NCI-H1694 (cell line): Measurements from ENCODE around the gene LRRC47.

Experiments
- DNase-seq: peaks from one replicate; lab custom pipeline; 2025; lab: John Stamatoyannopoulos, UW

Gene LRRC47

GRCh38 chr1:3746830-3747521 is 49.3 kb downstream of the LRRC47 start:
- peak; percentile 57 for DNase-seq

DNA sequence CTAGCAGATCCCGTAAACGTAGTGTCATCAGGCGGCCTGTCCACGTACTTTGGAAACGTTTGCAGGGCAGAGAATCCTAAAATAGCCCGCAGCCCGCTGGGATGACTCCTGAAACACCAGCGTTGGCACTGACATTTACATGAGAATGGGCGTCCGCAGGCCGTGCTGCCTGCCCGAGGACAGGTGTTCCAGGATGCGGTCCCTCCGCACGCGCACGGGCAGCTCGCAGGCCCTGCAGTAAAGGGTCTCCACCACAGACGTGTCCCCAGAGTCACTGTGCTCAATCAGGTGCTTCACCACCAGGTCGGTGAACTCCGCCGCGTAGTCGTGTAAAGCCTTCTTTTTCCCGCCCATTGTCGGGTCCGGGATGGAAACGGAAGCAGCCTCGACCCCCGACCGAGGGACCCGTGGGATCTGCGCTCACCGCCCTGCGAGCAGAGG is 49.9 kb downstream of the LRRC47 start:
- DNase-seq: no peak

DNA sequence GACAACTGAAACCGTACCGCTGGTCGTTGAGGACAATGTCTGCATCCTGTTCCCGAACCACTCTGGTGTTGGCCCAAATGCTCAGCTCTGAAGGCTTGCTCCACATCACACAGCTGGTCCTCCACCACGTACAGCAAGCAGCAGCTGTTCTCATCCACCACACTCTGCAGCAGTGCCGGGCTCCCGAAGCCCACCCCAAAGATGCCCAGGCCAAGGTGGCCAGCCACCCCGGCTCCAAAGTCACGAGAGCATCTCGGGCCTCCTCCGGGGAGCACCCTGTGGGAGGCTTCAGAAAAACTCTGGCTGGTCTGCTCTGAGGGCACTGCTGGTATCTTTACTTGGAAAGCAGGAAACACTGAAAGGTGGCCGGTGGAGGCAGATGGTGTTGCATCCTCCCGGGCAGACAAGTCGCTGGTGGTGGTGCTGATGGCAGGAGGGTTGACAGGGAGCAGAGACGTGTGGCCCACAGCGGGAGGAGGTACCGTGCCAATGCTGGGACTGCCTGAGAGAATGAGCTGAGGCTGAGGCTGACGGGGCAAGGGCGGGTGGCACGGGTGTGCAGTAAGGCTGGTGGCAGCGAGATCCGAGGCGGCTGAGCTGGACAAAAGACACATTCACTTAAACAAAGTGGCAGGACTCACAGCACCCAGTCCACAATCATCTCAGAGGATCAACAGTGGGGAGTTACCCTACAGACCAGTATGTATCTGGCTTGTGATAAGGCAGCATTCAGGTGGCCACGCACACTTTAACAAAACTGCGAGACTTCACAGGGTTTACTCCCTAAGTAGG is 50.5 kb downstream of the LRRC47 start:
- DNase-seq: no peak

DNA sequence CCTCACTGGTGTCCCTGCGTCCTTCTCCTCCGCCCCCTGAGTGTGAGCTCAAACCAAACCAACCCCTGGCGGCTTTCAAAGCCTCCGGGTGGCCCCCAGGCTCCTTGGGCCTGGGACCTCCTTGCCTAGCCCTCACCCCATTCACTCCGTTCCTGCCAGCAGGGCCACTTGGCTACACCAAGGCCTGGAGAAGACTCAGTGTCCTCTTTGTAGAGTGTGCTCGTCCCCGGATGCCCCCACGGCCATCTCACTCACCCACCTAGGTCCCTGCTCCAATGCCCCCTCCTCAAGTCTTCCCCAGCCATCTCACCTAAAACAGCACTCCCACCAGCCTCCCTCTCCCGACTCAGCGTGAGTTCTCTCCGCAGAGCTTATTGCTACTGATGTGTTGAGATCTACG is 51.2 kb downstream of the LRRC47 start:
- no peak for DNase-seq

DNA sequence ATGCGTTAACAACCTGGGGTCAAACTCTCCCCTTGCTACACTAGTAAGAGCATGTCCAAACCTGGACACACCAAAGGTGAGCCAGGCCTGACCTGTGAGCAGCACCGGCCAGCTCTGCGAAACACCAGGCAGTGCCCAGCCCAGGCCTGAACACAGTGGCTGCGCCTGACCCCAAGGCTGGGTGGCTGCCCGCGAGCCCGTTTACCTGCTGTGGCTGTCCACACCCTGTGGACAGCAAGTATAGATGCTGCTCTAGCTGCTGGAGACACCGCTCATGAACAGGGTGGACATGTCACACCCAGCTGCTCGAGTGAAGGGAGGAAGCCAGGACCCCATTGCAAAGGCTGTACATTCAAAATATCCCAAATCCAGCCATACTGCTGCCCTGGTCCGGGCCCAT is 51.7 kb downstream of the LRRC47 start:
- no peak for DNase-seq

DNA sequence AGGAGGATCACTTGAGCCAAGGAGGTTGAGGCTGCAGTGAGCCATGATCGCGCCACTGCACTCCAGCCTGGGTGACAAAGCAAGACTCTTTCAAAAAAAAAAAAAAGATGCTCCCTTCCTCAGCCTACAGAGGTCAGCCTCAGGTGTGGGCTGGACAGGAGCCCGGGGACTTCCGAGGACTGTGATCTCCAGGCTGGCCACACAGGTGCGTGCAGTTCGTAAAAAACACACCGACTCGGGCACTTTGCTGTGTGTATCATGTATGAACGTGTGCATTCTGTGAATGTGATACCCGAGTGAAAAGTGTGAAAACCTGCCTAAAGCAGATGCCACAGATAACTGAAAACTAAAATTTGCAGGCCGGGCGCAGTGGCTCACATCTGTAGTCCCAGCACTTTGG is 52.5 kb downstream of the LRRC47 start:
- DNase-seq: no peak

- DNase-seq: no peak
Observed at GRCh38 chr1:3743421-3743820, 52.9 kb downstream of the LRRC47 start.

- no peak for DNase-seq
Observed at GRCh38 chr1:3742439-3743298, 53.6 kb downstream of the LRRC47 start.

GRCh38 chr1:3741566-3742438 is 54.5 kb downstream of the LRRC47 start:
- DNase-seq: no peak

DNA sequence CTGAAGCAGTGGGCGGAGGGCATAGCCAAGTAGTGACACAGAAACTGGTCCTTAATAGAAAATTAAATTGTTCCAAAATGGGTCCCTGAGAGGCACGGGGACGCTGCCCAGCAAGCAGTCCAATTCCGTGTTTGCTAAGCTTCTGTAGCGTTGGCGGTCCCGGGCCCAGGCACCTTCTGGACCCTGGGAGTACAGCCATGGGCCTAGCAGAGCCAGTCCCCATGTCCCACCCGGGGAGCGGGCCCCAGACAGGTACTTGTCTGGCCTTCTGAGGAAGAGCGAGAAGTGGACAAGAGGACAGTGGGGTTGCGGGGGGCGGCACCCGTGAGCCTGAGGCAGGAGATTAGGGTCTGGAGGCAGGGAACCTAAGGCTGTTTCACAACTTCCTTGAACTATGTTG is 55.5 kb downstream of the LRRC47 start:
- no peak for DNase-seq

DNA sequence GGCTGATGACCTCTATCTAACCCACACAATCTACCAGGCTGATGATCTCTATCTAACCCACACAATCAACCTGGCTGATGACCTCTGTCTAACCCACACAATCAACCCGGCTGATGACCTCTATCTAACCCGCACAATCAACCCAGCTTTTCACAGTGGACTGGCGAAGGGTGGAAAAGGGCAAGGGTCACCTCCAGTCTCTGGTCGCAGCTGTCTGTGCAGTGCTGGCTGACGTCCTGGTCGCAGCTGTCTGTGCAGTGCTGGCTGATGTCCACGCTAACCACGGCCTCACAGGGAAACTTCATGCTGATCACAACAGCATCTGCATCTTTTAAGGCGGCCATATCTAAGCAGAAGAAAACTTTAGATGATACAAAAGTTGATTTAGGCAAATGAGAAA is 56.3 kb downstream of the LRRC47 start:
- DNase-seq: no peak

DNA sequence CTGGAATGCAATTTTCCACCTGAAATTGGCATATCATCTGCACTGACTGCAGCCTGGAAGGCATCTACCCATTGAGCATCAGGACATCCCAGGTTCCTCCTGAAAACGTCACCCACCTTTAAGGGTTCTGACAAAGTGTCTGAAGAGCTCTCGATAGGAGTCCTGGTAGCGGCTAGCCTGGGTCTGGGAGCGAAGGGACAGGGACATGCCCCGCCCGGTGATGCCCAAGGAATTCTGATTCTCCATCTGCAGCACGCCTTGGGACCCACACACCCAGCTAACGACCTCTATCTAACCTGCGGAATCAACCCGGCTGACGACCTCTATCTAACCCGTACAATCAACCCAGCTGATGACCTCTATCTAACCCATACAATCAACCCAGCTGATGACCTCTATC is 57.4 kb downstream of the LRRC47 start:
- DNase-seq: no peak

DNA sequence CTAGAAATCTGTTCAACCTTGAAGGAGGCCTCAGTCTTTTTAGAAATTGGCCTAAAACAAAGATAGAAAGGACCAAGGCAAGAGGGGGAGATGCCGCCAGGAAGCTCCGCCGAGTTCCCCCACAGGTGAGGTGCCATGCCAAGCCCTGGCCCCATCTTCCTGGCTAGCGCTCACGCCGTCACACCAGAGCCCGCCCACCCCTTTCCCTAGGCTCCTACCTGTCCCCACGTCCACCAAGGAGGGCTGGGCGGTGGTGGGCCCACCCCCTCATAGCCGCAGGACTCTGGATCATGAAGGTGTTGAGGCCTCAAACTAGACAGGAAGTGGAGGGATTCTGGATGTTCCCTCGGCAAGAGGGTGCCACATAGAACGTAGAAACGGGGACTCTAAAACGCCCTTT is 59.6 kb downstream of the LRRC47 start:
- no peak for DNase-seq

- no peak for DNase-seq
Observed at GRCh38 chr1:3736131-3736561, 60.2 kb downstream of the LRRC47 start.

DNA sequence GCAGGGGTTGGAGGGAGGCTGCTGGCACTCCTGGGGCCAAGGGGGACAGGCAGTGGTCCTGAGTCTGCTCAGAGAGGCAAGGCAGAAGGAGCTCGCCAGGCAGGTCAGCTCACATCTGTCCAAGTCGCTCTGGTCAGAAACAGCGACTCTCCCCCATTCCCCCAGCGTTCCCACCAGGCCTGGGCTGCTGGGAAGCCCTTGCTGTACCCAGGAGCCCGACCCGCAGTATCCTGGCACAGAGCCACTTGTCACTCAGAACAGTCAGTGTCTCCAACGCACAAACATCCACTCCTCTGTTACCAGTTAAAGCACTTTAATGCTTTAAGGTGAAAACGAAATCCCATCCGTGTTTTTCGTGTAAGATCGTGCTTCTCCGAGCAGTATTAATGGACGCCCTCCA is 60.6 kb downstream of the LRRC47 start:
- no peak for DNase-seq

GRCh38 chr1:3735027-3735681 is 61.1 kb downstream of the LRRC47 start:
- no peak for DNase-seq

GRCh38 chr1:3734602-3735001 is 61.7 kb downstream of the LRRC47 start:
- no peak for DNase-seq

DNA sequence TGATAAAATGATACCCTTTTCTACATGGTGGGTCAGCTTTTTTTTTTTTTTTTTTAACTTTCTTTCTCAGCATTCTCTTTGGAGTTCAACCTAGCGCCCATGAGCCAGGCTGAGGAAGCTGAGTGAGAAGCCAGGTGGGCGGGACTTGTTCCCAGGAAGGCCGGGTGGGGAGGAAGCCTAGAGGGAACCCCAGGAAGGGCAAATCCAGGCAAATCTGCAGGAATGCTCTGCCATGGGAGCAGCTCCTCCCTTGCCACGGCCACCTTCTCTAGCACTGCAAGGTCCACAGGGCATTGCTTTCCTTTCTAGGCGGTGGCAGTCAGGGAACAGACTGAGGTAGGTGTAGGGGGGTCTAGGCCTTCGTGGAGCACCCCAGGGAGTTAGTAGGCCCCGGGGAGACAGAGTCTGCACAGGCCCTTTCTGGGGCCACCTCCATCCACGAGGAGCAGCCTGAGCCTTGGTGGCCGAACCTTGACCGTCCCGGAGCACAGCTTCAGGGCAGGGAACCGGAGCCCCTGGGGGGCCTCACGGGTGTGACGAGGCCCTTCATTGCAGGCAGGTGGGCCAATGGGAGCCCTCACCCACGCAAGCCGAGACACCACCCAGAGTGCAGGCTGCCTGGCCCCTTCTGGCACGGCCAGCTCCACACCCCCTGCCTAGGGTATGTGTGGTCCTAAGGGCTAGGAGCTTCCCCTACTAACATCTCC is 62.3 kb downstream of the LRRC47 start:
- DNase-seq: no peak

- no peak for DNase-seq
Observed at GRCh38 chr1:3733094-3733882, 63.0 kb downstream of the LRRC47 start.
